Common myeloid progenitor, CD34-positive (primary cell): ENCODE results near the gene ANGPTL2.

Source experiments
- CTCF ChIA-PET: fragments of 350-600 bp; sonication (Branson Sonifier 250); formaldehyde crosslinking; loops from one replicate; lab custom pipeline; 2021; ENCODE audit warnings: antibody characterized with exemption; lab: Charles Lee
- POLR2A ChIA-PET: fragments of 350-600 bp; sonication (Branson Sonifier 250); formaldehyde crosslinking; loops from one replicate; lab custom pipeline; 2021; ENCODE audit warnings: antibody characterized with exemption; lab: Charles Lee
- DNase-seq, 3 donors: peaks; one replicate each; pipeline versions ENCODE4 v3.0.0 to v3.0.0-alpha.2; 2013
- H3K27ac ChIP-seq, 2 experiments: 1 replicate in 1 of 2; 2 replicates in 1 of 2; pipeline ENCODE4 v1.7.0; 2013; ENCODE audit warnings: inconsistent platforms in 2 of 2, low read length in 2 of 2, mild to moderate bottlenecking in 2 of 2, low read depth in 1 of 2, moderate library complexity in 1 of 2; ENCODE audit not compliant: severe bottlenecking in 2 of 2, insufficient read depth in 1 of 2, poor library complexity in 1 of 2
- H3K27me3 ChIP-seq, 5 experiments: replicated peaks in 2 of 5; 1 replicate in 3 of 5; 2 replicates in 2 of 5; pipeline versions ENCODE4 v1.6.1 to v1.7.0; 2013; ENCODE audit warnings: low read length in 4 of 5, mild to moderate bottlenecking in 2 of 5, moderate library complexity in 2 of 5, inconsistent platforms in 1 of 5; ENCODE audit not compliant: insufficient read depth in 5 of 5, control insufficient read depth in 4 of 5
- H3K36me3 ChIP-seq, 4 experiments: 1 replicate in 2 of 4; 2 replicates in 2 of 4; pipeline versions ENCODE4 v1.6.1 to v1.7.0; 2013; ENCODE audit warnings: low read length in 3 of 4, control low read depth in 1 of 4, mild to moderate bottlenecking in 1 of 4; ENCODE audit not compliant: control insufficient read depth in 4 of 4, insufficient read depth in 4 of 4
- H3K4me1 ChIP-seq, 4 experiments: 1 replicate in 3 of 4; 2 replicates in 1 of 4; pipeline versions ENCODE4 v1.6.1 to v1.7.1; 2013; ENCODE audit warnings: low read length in 3 of 4, mild to moderate bottlenecking in 3 of 4, control low read depth in 1 of 4, inconsistent platforms in 1 of 4, moderate library complexity in 1 of 4; ENCODE audit not compliant: control insufficient read depth in 4 of 4, insufficient read depth in 4 of 4; ENCODE audit errors: control extremely low read depth in 1 of 4
- H3K4me3 ChIP-seq, 7 experiments: 1 replicate in 4 of 7; 2 replicates in 3 of 7; pipeline versions ENCODE4 v1.5.1 to v1.7.0; 2013; ENCODE audit warnings: mild to moderate bottlenecking in 7 of 7, low read length in 6 of 7, moderate library complexity in 6 of 7, inconsistent platforms in 2 of 7, low read depth in 2 of 7, control low read depth in 1 of 7; ENCODE audit not compliant: insufficient read depth in 4 of 7, control insufficient read depth in 1 of 7; ENCODE audit errors: extremely low read depth in 1 of 7
- H3K9me3 ChIP-seq, 5 experiments: 1 replicate in 4 of 5; 2 replicates in 1 of 5; pipeline versions ENCODE4 v1.6.1 to v1.7.1; 2013; ENCODE audit warnings: low read length in 4 of 5, mild to moderate bottlenecking in 2 of 5, inconsistent platforms in 1 of 5, low read depth in 1 of 5, moderate library complexity in 1 of 5; ENCODE audit not compliant: control insufficient read depth in 4 of 5, insufficient read depth in 2 of 5; ENCODE audit errors: control extremely low read depth in 1 of 5
- WGBS: methylation state at CpG from one replicate; pipeline ENCODE4 v1.1.5; 2013; ENCODE audit not compliant: insufficient coverage; 5-methylcytosine and 5-hydroxymethylcytosine counted together

The ANGPTL2 gene

DNA sequence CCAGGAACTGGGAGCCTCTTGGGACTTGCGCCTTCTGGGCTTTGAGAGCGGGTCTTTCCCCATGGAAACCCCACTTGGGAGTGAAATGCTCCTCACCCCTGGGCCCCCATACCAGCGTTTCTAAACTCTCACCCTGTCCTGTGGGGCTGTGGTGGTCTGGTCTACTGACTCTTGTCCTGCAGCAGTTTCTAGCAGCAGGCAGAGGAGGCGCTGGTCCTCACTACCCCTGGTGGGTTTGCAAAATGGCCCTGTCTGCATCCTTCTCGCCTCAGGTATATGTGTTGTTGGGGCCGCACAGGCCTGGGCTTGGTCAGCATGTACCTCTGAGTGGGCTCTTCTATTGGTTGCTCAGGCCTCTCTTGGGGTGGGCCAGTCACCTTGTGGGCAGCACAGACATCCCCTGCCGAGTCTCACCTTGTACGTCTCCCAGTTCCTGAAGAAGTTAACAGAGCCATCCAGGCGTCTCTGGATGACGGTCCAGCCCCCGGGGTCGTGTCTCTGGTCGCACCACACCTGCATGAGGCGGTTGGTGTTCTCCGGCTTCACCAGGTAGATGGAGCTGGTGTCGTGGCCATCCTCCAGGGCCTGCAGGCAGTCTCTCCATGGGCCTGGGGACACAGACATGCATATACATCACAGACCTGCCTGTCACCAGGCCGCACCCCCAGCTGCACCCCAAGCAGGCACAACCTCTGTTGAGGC is 29.0 kb downstream of the ANGPTL2 start:
- Histone ChIP-seq H3K27ac (no peak overlapping the region), H3K4me1 (no peaks in the 10 kb centered on the region), H3K9me3 (no peaks in the 10 kb centered on the region), H3K36me3 (no peaks in the 10 kb centered on the region), H3K4me3 (no peak overlapping the region), H3K27me3 (no peaks in the 10 kb centered on the region)
- WGBS = 95% methylated on average over 16 of the region's 17 CpGs
- ChIA-PET POLR2A (no interaction called here), CTCF (interaction anchor here (1.0 kb wide), 1 partner anchor 10 kb away, joined by 3 read pairs; no protein-coding TSS in a partner anchor)
- DNase-seq = no peak

GRCh38 chr9:127092041-127092608 is 30.3 kb downstream of the ANGPTL2 start:
- ChIA-PET POLR2A (no interaction called here), CTCF (interaction anchor here (0.7 kb wide), 1 partner anchor 9 kb away, joined by 3 read pairs; no protein-coding TSS in a partner anchor)
- no peak for DNase-seq
- no peak overlapping the region for H3K4me3 ChIP-seq
- 96% methylated on average over 4 of the region's 11 CpGs for WGBS
- no peak overlapping the region for H3K27ac ChIP-seq
- no peaks in the 10 kb centered on the region for H3K9me3 ChIP-seq
- no peaks in the 10 kb centered on the region for H3K36me3 ChIP-seq
- H3K27me3 ChIP-seq = peaks cover 0 to 2% (median 0%) of the 10 kb centered on the region in 5 experiments
- H3K4me1 ChIP-seq = no peaks in the 10 kb centered on the region

DNA sequence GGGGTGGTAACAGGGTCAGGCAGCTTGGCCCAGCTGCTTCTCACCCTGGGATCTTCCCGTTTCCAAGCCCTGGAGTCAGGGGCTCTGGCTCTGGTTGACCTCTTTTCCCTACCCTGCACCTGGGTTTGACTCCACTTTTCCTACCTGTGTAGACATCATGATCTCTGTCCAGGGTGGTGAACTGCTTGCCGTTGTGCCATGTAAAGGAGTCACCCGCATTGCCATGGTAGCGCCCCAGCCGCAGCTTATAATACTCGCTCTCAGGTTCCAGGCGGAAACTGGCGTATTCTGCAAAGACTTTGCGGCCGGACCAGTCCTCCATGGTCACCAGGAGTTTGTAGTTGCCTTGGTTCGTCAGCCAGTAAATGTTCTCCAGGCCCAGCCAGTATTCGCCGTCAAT is 30.9 kb downstream of the ANGPTL2 start:
- Histone ChIP-seq H3K4me1 (no peaks in the 10 kb centered on the region), H3K27me3 (peaks cover 0 to 4% (median 0%) of the 10 kb centered on the region in 5 experiments), H3K36me3 (no peaks in the 10 kb centered on the region), H3K9me3 (no peaks in the 10 kb centered on the region), H3K4me3 (no peak overlapping the region), H3K27ac (no peak overlapping the region)
- no peak for DNase-seq
- POLR2A ChIA-PET = interaction anchor here (0.5 kb wide), 1 partner anchor 27 kb away, joined by 4 read pairs; no protein-coding TSS in a partner anchor
- CTCF ChIA-PET = no interaction called here
- 90% methylated on average over 13 of the region's 13 CpGs for WGBS

- no peak for DNase-seq
- WGBS = 98% methylated on average over 6 of the region's 6 CpGs
- POLR2A ChIA-PET = no interaction called here
Measured at GRCh38 chr9:127090341-127090985, 32.0 kb downstream of the ANGPTL2 start.

GRCh38 chr9:127089631-127090081 is 32.8 kb downstream of the ANGPTL2 start:
- Histone ChIP-seq H3K27me3 (peaks cover 0 to 6% (median 0%) of the 10 kb centered on the region in 5 experiments), H3K27ac (no peak overlapping the region), H3K36me3 (no peaks in the 10 kb centered on the region), H3K4me3 (no peak overlapping the region), H3K4me1 (no peaks in the 10 kb centered on the region), H3K9me3 (no peaks in the 10 kb centered on the region)
- DNase-seq = no peak
- CTCF ChIA-PET = no interaction called here
- POLR2A ChIA-PET = no interaction called here
- 100% methylated on average over 3 of the region's 6 CpGs for WGBS

More at GRCh38 chr9:127090341-127090985, 32.0 kb downstream of the ANGPTL2 start:
- Histone ChIP-seq H3K9me3 (no peaks in the 10 kb centered on the region), H3K36me3 (no peaks in the 10 kb centered on the region), H3K27me3 (peaks cover 0 to 6% (median 0%) of the 10 kb centered on the region in 5 experiments), H3K4me1 (no peaks in the 10 kb centered on the region), H3K4me3 (no peak overlapping the region), H3K27ac (no peak overlapping the region)
- CTCF ChIA-PET = no interaction called here

DNA sequence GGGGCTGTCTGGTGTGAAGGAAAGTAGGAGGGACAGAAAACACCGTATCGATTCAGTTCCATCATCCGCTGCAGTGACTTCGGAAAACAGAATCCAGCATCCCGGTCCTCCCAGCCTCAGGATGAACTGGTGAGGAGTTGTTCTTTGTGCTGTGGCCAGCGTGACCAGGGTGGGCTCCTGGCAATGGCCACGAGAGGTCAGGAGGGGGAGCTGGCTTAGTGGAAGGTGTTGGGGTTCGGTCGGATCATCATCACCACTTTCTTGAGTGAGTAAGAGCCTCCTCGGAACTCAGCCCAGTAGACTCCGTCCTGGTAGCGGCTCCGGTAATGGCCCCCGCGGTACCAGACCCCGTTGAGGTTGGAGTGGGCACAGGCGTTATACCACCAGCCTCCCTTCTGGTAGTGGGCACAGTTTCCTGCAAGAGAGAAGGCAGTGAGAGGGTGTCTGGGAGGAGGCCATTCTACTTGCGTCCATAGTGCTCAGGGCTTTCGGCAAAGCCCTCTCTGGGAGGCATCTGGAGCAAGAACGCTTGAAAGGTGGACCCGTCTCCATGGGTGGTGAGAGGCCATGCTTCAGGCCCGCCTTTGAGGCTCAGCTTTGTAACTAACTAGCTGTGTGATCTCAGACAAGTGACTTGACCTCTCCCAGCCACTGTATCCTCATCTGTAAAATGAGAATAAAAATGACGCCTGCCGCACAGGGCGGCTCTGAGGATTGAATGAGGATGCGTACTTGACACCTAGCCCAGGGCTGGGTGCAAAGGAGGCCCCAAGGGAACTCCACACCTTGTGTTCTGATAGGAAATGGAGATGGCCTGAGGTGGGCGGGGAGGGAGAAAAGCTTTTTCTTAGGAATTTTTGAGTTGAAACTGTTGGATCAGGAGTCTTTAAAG is 33.5 kb downstream of the ANGPTL2 start:
- WGBS = 98% methylated on average over 27 of the region's 27 CpGs
- CTCF ChIA-PET = no interaction called here
- H3K9me3 ChIP-seq = no peaks in the 10 kb centered on the region

More for the DNA sequence above, 33.5 kb downstream of the ANGPTL2 start:
- no peaks in the 10 kb centered on the region for H3K36me3 ChIP-seq
- no peak for DNase-seq
- H3K4me3 ChIP-seq = no peak overlapping the region
- peaks cover 0 to 9% (median 0%) of the 10 kb centered on the region in 5 experiments for H3K27me3 ChIP-seq
- no peaks in the 10 kb centered on the region for H3K4me1 ChIP-seq
- POLR2A ChIA-PET = no interaction called here
- H3K27ac ChIP-seq = no peak overlapping the region
